Fibroblast of lung (primary cell): Measurements from ENCODE around the gene SLC44A1. TPM values are rescaled to one million over a fixed set of nuclear protein-coding genes. Genes with fewer than 3 reads are reported as not detected.

Experiments used
- DNase-seq, 2 donors: peaks; one replicate each; pipeline versions ENCODE4 v3.0.0 to v3.0.0-alpha.2; 2010; ENCODE audit warnings: low read depth in 2 of 2
- H2AFZ ChIP-seq: 2 replicates; pipeline ENCODE4 v1.5.1; 2012; ENCODE audit warnings: low read length, control low read depth, inconsistent platforms
- H3K27ac ChIP-seq: 2 replicates; pipeline ENCODE4 v1.5.1; 2011; ENCODE audit warnings: low read length, control low read depth; ENCODE audit not compliant: insufficient read depth
- H3K27me3 ChIP-seq: 2 replicates; pipeline ENCODE4 v1.5.1; 2011; ENCODE audit warnings: mild to moderate bottlenecking, low read length; ENCODE audit not compliant: control insufficient read depth, insufficient read depth
- H3K36me3 ChIP-seq: 2 replicates; pipeline ENCODE4 v1.5.1; 2011; ENCODE audit warnings: low read length; ENCODE audit not compliant: control insufficient read depth, insufficient read depth
- H3K4me1 ChIP-seq: 2 replicates; pipeline ENCODE4 v1.5.1; 2011; ENCODE audit warnings: low read length; ENCODE audit not compliant: control insufficient read depth, insufficient read depth; ENCODE audit errors: extremely low read depth
- H3K4me2 ChIP-seq: 2 replicates; pipeline ENCODE4 v1.5.1; 2011; ENCODE audit warnings: low read length, control low read depth; ENCODE audit not compliant: insufficient read depth; ENCODE audit errors: extremely low read depth
- H3K4me3 ChIP-seq, 4 experiments: fragments of 200-600 bp in 1 of 4; sonication (generic) in 1 of 4; replicated peaks in 1 of 4; 2 replicates each; pipeline ENCODE4 v1.5.1; 2011 to 2016; ENCODE audit warnings: low read length in 4 of 4, low read depth in 3 of 4, mild to moderate bottlenecking in 3 of 4, control low read depth in 2 of 4, inconsistent platforms in 1 of 4, mixed read lengths in 1 of 4; ENCODE audit not compliant: insufficient read depth in 1 of 4; ENCODE audit errors: control extremely low read depth in 1 of 4
- H3K79me2 ChIP-seq: 2 replicates; pipeline ENCODE4 v1.5.1; 2012; ENCODE audit warnings: mild to moderate bottlenecking, low read length, inconsistent platforms; ENCODE audit not compliant: control insufficient read depth, insufficient read depth
- H3K9ac ChIP-seq: 2 replicates; pipeline ENCODE4 v1.5.1; 2011; ENCODE audit warnings: mild to moderate bottlenecking, low read length, control low read depth; ENCODE audit not compliant: insufficient read depth
- H3K9me3 ChIP-seq: 2 replicates; pipeline ENCODE4 v1.5.1; 2012; ENCODE audit warnings: low read depth, low read length; ENCODE audit not compliant: control insufficient read depth, insufficient read depth
- H4K20me1 ChIP-seq: 2 replicates; pipeline ENCODE4 v1.5.1; 2011; ENCODE audit warnings: low read length; ENCODE audit not compliant: control insufficient read depth, insufficient read depth; ENCODE audit errors: extremely low read depth
- CTCF ChIP-seq, 2 donors: IDR thresholded peaks in 1 of 2; conservative IDR thresholded peaks in 1 of 2; 1 replicate in 1 of 2; 2 replicates in 1 of 2; pipeline ENCODE4 v1.5.1; 2011 to 2012; ENCODE audit warnings: low read length in 2 of 2, control low read depth in 1 of 2, inconsistent platforms in 1 of 2, low read depth in 1 of 2, mild to moderate bottlenecking in 1 of 2
- EZH2 ChIP-seq: IDR thresholded peaks from 2 replicates; pipeline ENCODE4 v1.5.1; 2012; ENCODE audit warnings: low read length, control low read depth, mild to moderate bottlenecking; ENCODE audit errors: missing control alignments
- polyA plus RNA-seq, 2 donors: library from polyadenylated mRNA; depleted of rRNA in 1 of 2; stranded (reverse) in 1 of 2; unstranded in 1 of 2; fragments of >200 nt; gene quantifications; 2 replicates each; pipeline ENCODE4 v1.2.1, GENCODE V29; 2011 to 2012; ENCODE audit warnings: missing spikeins in 1 of 2
- total RNA-seq: library from RNA; depleted of rRNA; stranded (reverse); fragments of >200 nt; gene quantifications from 2 replicates; pipeline ENCODE4 v1.2.1, GENCODE V29; 2014

Gene SLC44A1
- total and polyA plus RNA-seq, 2 donors (not counting 1 experiment from before 2014, with no cell fraction given) = 35.9 to 54.2 TPM

GRCh38 chr9:105270711-105271110 lies 26.3 kb downstream of the SLC44A1 start:
- no peaks in the 10 kb centered on the region for H4K20me1 ChIP-seq
- H2AFZ ChIP-seq = no peak overlapping the region
- H3K27me3 ChIP-seq = no peaks in the 10 kb centered on the region
- TF ChIP-seq CTCF (conservative IDR thresholded peaks at IDR 0.05 in 1 of 2, IDR thresholded peaks at IDR 0.05 in 1 of 2; ENCODE audit: low read depth in 1 of 2, low read length in 2 of 2) = no peak
- TF ChIP-seq EZH2 = no peak
- H3K79me2 ChIP-seq = no peaks in the 10 kb centered on the region
- H3K9me3 ChIP-seq = no peaks in the 10 kb centered on the region
- H3K4me1 ChIP-seq = no peaks in the 10 kb centered on the region
- no peak overlapping the region for H3K4me3 ChIP-seq
- H3K4me2 ChIP-seq = no peak overlapping the region
- H3K27ac ChIP-seq = no peak overlapping the region
- H3K9ac ChIP-seq = no peak overlapping the region
- DNase-seq = no peak
- no peaks in the 10 kb centered on the region for H3K36me3 ChIP-seq

GRCh38 chr9:105273731-105274130 lies 29.3 kb downstream of the SLC44A1 start:
- no peaks in the 10 kb centered on the region for H4K20me1 ChIP-seq
- no peaks in the 10 kb centered on the region for H3K9me3 ChIP-seq
- no peak overlapping the region for H3K9ac ChIP-seq
- DNase-seq = no peak
- H3K79me2 ChIP-seq = no peaks in the 10 kb centered on the region
- no peak overlapping the region for H3K4me2 ChIP-seq
- H3K27ac ChIP-seq = no peak overlapping the region
- no peak overlapping the region for H2AFZ ChIP-seq
- no peak overlapping the region for H3K4me3 ChIP-seq
- H3K27me3 ChIP-seq = no peaks in the 10 kb centered on the region
- H3K36me3 ChIP-seq = no peaks in the 10 kb centered on the region
- no peaks in the 10 kb centered on the region for H3K4me1 ChIP-seq
- TF ChIP-seq EZH2 (no peak), CTCF (conservative IDR thresholded peaks at IDR 0.05 in 1 of 2, IDR thresholded peaks at IDR 0.05 in 1 of 2; ENCODE audit: low read depth in 1 of 2, low read length in 2 of 2) (no peak)

GRCh38 chr9:105275111-105275510 lies 30.7 kb downstream of the SLC44A1 start:
- Histone ChIP-seq H3K27ac (no peak overlapping the region), H3K36me3 (no peaks in the 10 kb centered on the region), H3K79me2 (no peaks in the 10 kb centered on the region), H3K4me1 (no peaks in the 10 kb centered on the region), H2AFZ (no peak overlapping the region), H3K9ac (no peak overlapping the region), H3K9me3 (no peaks in the 10 kb centered on the region), H4K20me1 (no peaks in the 10 kb centered on the region), H3K27me3 (no peaks in the 10 kb centered on the region), H3K4me3 (no peak overlapping the region), H3K4me2 (no peak overlapping the region)
- DNase-seq = no peak
- no peak for TF ChIP-seq EZH2
- TF ChIP-seq CTCF (conservative IDR thresholded peaks at IDR 0.05 in 1 of 2, IDR thresholded peaks at IDR 0.05 in 1 of 2; ENCODE audit: low read depth in 1 of 2, low read length in 2 of 2) = no peak
